K562 (cell line): ENCODE results near the gene GRK3.

Experiments used
- EGR1 ChIP-seq: fragments of 450-650 bp; conservative IDR thresholded peaks from 2 replicates; pipeline ENCODE4 v1.6.1; 2017; ENCODE audit warnings: mild to moderate bottlenecking
- FIP1L1 ChIP-seq: fragments of 200-400 bp; formaldehyde crosslinking; IDR thresholded peaks from 2 replicates; pipeline ENCODE4 v1.6.1; 2018; ENCODE audit warnings: mild to moderate bottlenecking, low read depth, low read length; ENCODE audit not compliant: poor library complexity, severe bottlenecking
- POLR2A ChIP-seq: fragments of 450-650 bp; conservative IDR thresholded peaks from 2 replicates; pipeline ENCODE4 v1.6.1; 2016

GRCh38 chr22:25627271-25627852, 62.9 kb downstream of the GRK3 start:
- no peak for TF ChIP-seq FIP1L1
- TF ChIP-seq POLR2A: no peak
- TF ChIP-seq EGR1: no peak
